GM19452 (cell line): Measurements from ENCODE around the gene TRPC6.
A peak's percentile ranks its signal among the peaks of the same experiment; 100 is the strongest.

Source experiments
- ATAC-seq: cut with Tn5 transposase; IDR thresholded peaks from one replicate; pipeline ENCODE4 v1.9.1; 2021; ENCODE audit not compliant: unreplicated experiment

The TRPC6 gene

GRCh38 chr11:101583251-101584128, at the start of gene TRPC6:
TSS of gene TRPC6 (minus strand) at chr11:101584007. CDS start at chr11:101583503, 504 bp downstream.
- no peak for ATAC-seq

- no peak for ATAC-seq
These were observed 36.2 kb upstream of the TRPC6 start for GRCh38 chr11:101620026-101620425.

- no peak for ATAC-seq
These were observed 34.9 kb upstream of the TRPC6 start for GRCh38 chr11:101618709-101619108.

- no peak for ATAC-seq
These were observed 34.0 kb upstream of the TRPC6 start for GRCh38 chr11:101617735-101618332.

- ATAC-seq = no peak
These were observed 28.7 kb upstream of the TRPC6 start for GRCh38 chr11:101612481-101612880.

GRCh38 chr11:101600924-101601323, 17.1 kb upstream of the TRPC6 start:
- ATAC-seq = no peak

- ATAC-seq = no peak
These were observed 3.2 kb upstream of the TRPC6 start for GRCh38 chr11:101586965-101587364.

- no peak for ATAC-seq
These were observed 848 bp upstream of the TRPC6 start for GRCh38 chr11:101584655-101585054.

GRCh38 chr11:101584129-101584515, 315 bp upstream of the TRPC6 start:
- no peak for ATAC-seq

- ATAC-seq = no peak
These were observed 887 bp downstream of the TRPC6 start for GRCh38 chr11:101582989-101583250.

GRCh38 chr11:101582236-101582988, 1.4 kb downstream of the TRPC6 start:
- no peak for ATAC-seq

GRCh38 chr11:101577461-101577860, 6.3 kb downstream of the TRPC6 start:
- no peak for ATAC-seq

- ATAC-seq = no peak
These were observed 7.4 kb downstream of the TRPC6 start for GRCh38 chr11:101576456-101576855.

- ATAC-seq = no peak
These were observed 8.9 kb downstream of the TRPC6 start for GRCh38 chr11:101574886-101575285.

- no peak for ATAC-seq
These were observed 16.7 kb downstream of the TRPC6 start for GRCh38 chr11:101567071-101567470.

- no peak for ATAC-seq
These were observed 17.2 kb downstream of the TRPC6 start for GRCh38 chr11:101566626-101567025.

- ATAC-seq = no peak
These were observed 20.6 kb downstream of the TRPC6 start for GRCh38 chr11:101563166-101563565.

GRCh38 chr11:101555366-101555765, 28.4 kb downstream of the TRPC6 start:
- no peak for ATAC-seq

- ATAC-seq = peak; percentile 97
These were observed 29.9 kb downstream of the TRPC6 start for GRCh38 chr11:101553891-101554292.

- ATAC-seq = no peak
These were observed 30.9 kb downstream of the TRPC6 start for GRCh38 chr11:101552888-101553287.

GRCh38 chr11:101528541-101528940, 55.3 kb downstream of the TRPC6 start:
- no peak for ATAC-seq
